HG03558 (cell line): ENCODE results near the gene TIMM9.
A peak's percentile ranks its signal among the peaks of the same experiment; 100 is the strongest.
"Not testable (repeated sequence)": the region's sequence is repeated elsewhere in the genome, so short reads cannot be mapped to it uniquely, and the experiment has no call there.

Experiments used
- ATAC-seq: cut with Tn5 transposase; IDR thresholded peaks from one replicate; pipeline ENCODE4 v1.9.1; 2021; ENCODE audit warnings: moderate number of reproducible peaks; ENCODE audit not compliant: unreplicated experiment; ENCODE audit errors: extremely low read depth

The TIMM9 gene

GRCh38 chr14:58427281-58428117 is at the start of gene TIMM9, which contains the start of gene KIAA0586:
Gene TIMM9 (minus strand): TSS chr14:58427531. CDS start chr14:58411945, 15,586 bp downstream.
Gene KIAA0586 (plus strand): TSS chr14:58427719. CDS start chr14:58428265, 546 bp downstream.
- peak; percentile 77 for ATAC-seq

GRCh38 chr14:58476320-58476719 is 49.0 kb upstream of the TIMM9 start:
- no peak for ATAC-seq

GRCh38 chr14:58469309-58469708 is 42.0 kb upstream of the TIMM9 start:
- no peak for ATAC-seq

- no peak for ATAC-seq
These were observed 40.2 kb upstream of the TIMM9 start for GRCh38 chr14:58467575-58467974.

- no peak for ATAC-seq
These were observed 39.1 kb upstream of the TIMM9 start for GRCh38 chr14:58466459-58466858.

- ATAC-seq = no peak
These were observed 38.1 kb upstream of the TIMM9 start for GRCh38 chr14:58465421-58465820.

- no peak for ATAC-seq
These were observed 37.3 kb upstream of the TIMM9 start for GRCh38 chr14:58464652-58465051.

- ATAC-seq = no peak
These were observed 35.8 kb upstream of the TIMM9 start for GRCh38 chr14:58463147-58463546.

- ATAC-seq = no peak
These were observed 33.4 kb upstream of the TIMM9 start for GRCh38 chr14:58460772-58461171.

- no peak for ATAC-seq
These were observed 28.4 kb upstream of the TIMM9 start for GRCh38 chr14:58455593-58456265.

GRCh38 chr14:58444627-58445026 is 17.3 kb upstream of the TIMM9 start:
- no peak for ATAC-seq

- no peak for ATAC-seq
These were observed 12.1 kb upstream of the TIMM9 start for GRCh38 chr14:58439476-58439875.

GRCh38 chr14:58430156-58430555 is 2.8 kb upstream of the TIMM9 start:
- no peak for ATAC-seq

- no peak for ATAC-seq
These were observed 870 bp upstream of the TIMM9 start for GRCh38 chr14:58428118-58428683.

GRCh38 chr14:58426670-58427280 is 556 bp downstream of the TIMM9 start:
- no peak for ATAC-seq

- ATAC-seq = not testable (repeated sequence)
These were observed 10.4 kb downstream of the TIMM9 start for GRCh38 chr14:58416934-58417333.

- no peak for ATAC-seq
These were observed 11.4 kb downstream of the TIMM9 start for GRCh38 chr14:58415636-58416547.

GRCh38 chr14:58414845-58415244 is 12.5 kb downstream of the TIMM9 start:
- no peak for ATAC-seq

GRCh38 chr14:58408681-58409215 is 18.6 kb downstream of the TIMM9 start:
- no peak for ATAC-seq
